HCT116 (cell line): ENCODE results near the gene TMEM175. TPM values are rescaled to one million over a fixed set of nuclear protein-coding genes. Genes with fewer than 3 reads are reported as not detected.

Experiments
- ATAC-seq: fragments of 200-7000 bp; cut with Tn5 transposase; 2 replicates; pipeline ENCODE4 v1.9.1; 2020; ENCODE audit warnings: mild to moderate bottlenecking, moderate library complexity
- BruUV-seq: library from RNA; stranded (reverse); fragments of 400-500 nt; replicated peaks from 2 replicates; lab custom pipeline; 2021; lab: Mats Ljungman, UMichigan
- CTCF ChIA-PET: fragments of 300-600 bp; sonication (Branson Sonifier 250); formaldehyde crosslinking; loops from one replicate; lab custom pipeline; 2021; ENCODE audit warnings: antibody characterized with exemption; lab: Charles Lee
- POLR2A ChIA-PET: fragments of 300-600, 350-600 bp; sonication (Branson Sonifier 250); formaldehyde crosslinking; loops from one replicate; lab custom pipeline; 2021; ENCODE audit warnings: antibody characterized with exemption; lab: Charles Lee
- RAD21 ChIA-PET, 2 experiments: fragments of 300-600 bp; sonication (Branson Sonifier 250); formaldehyde crosslinking; loops; one replicate each; lab custom pipeline; 2023; ENCODE audit warnings: low total read pairs in 2 of 2; ENCODE audit not compliant: uncharacterized antibody in 2 of 2, unreplicated experiment in 2 of 2, low non-redundant PET in 1 of 2; lab: Charles Lee
- DNase-seq: peaks from one replicate; pipeline ENCODE4 v3.0.0-alpha.2; 2010; ENCODE audit warnings: low read depth, low spot score
- H2AFZ ChIP-seq: fragments of 200-600 bp; shearing (Covaris generic), sonication (generic); 2 replicates; pipeline ENCODE4 v1.6.1; 2017; ENCODE audit warnings: low read depth, mixed run types, mixed read lengths, antibody characterized with exemption, low read length; ENCODE audit not compliant: poor library complexity, severe bottlenecking
- H3K27ac ChIP-seq: 2 replicates; pipeline ENCODE4 v1.5.1; 2012; ENCODE audit warnings: low read depth, low read length
- H3K27me3 ChIP-seq: fragments of 200-600 bp; sonication (generic); 2 replicates; pipeline ENCODE4 v1.6.1; 2016; ENCODE audit warnings: mixed run types, low read length, mixed read lengths; ENCODE audit not compliant: insufficient read depth
- H3K36me3 ChIP-seq, 2 experiments: fragments of 200-500 bp in 1 of 2; fragments of 200-600 bp in 1 of 2; sonication (Bioruptor generic) in 1 of 2; sonication (generic) in 1 of 2; 2 replicates each; pipeline versions ENCODE4 v1.5.1 to v1.6.1; 2014 to 2016; ENCODE audit warnings: low read length in 2 of 2, inconsistent platforms in 1 of 2, mixed read lengths in 1 of 2, mixed run types in 1 of 2; ENCODE audit not compliant: insufficient read depth in 2 of 2, control insufficient read depth in 1 of 2
- H3K4me1 ChIP-seq, 2 experiments: fragments of 200-600 bp in 1 of 2; sonication (generic) in 1 of 2; 2 replicates each; pipeline versions ENCODE4 v1.5.1 to v1.6.1; 2012 to 2017; ENCODE audit warnings: low read length in 2 of 2, inconsistent platforms in 1 of 2, mild to moderate bottlenecking in 1 of 2, mixed read lengths in 1 of 2, mixed run types in 1 of 2, moderate library complexity in 1 of 2; ENCODE audit not compliant: insufficient read depth in 2 of 2, control insufficient read depth in 1 of 2
- H3K4me2 ChIP-seq: fragments of 200-600 bp; sonication (generic); 2 replicates; pipeline ENCODE4 v1.6.1; 2017; ENCODE audit warnings: mixed run types, low read length, mixed read lengths
- H3K4me3 ChIP-seq, 2 experiments: fragments of 200-600 bp in 1 of 2; sonication (generic) in 1 of 2; replicated peaks in 1 of 2; 2 replicates each; pipeline ENCODE4 v1.5.1; 2011 to 2016; ENCODE audit warnings: low read length in 2 of 2, control low read depth in 1 of 2, low read depth in 1 of 2, mild to moderate bottlenecking in 1 of 2, mixed read lengths in 1 of 2, mixed run types in 1 of 2
- H3K79me2 ChIP-seq: fragments of 200-600 bp; sonication (generic); 2 replicates; pipeline ENCODE4 v1.6.1; 2017; ENCODE audit warnings: mild to moderate bottlenecking, mixed run types, low read length, moderate library complexity, mixed read lengths; ENCODE audit not compliant: insufficient read depth
- H3K9ac ChIP-seq: fragments of 200-600 bp; sonication (generic); 2 replicates; pipeline ENCODE4 v1.6.1; 2016; ENCODE audit warnings: low read length, mixed read lengths
- H3K9me2 ChIP-seq: fragments of 200-600 bp; sonication (generic), shearing (Covaris generic); 2 replicates; pipeline ENCODE4 v1.6.1; 2017; ENCODE audit warnings: mixed run types, mild to moderate bottlenecking, moderate library complexity; ENCODE audit not compliant: insufficient read depth
- H3K9me3 ChIP-seq, 2 experiments: fragments of 200-500 bp in 1 of 2; fragments of 200-600 bp in 1 of 2; sonication (Bioruptor generic) in 1 of 2; sonication (generic) in 1 of 2; 2 replicates each; pipeline ENCODE4 v1.6.1; 2014 to 2017; ENCODE audit warnings: low read length in 2 of 2, mixed read lengths in 2 of 2, inconsistent platforms in 1 of 2, low read depth in 1 of 2, mild to moderate bottlenecking in 1 of 2, mixed run types in 1 of 2, moderate library complexity in 1 of 2; ENCODE audit not compliant: control insufficient read depth in 1 of 2, insufficient read depth in 1 of 2
- H4K20me1 ChIP-seq: fragments of 200-600 bp; sonication (generic), shearing (Covaris generic); 2 replicates; pipeline ENCODE4 v1.6.1; 2017; ENCODE audit warnings: mixed run types, mild to moderate bottlenecking, moderate library complexity; ENCODE audit not compliant: insufficient read depth
- EGR1 ChIP-seq: IDR thresholded peaks from 2 replicates; pipeline ENCODE4 v1.6.1; 2012; ENCODE audit warnings: low read depth
- SRF ChIP-seq: IDR thresholded peaks from 2 replicates; pipeline ENCODE4 v1.6.1; 2012; ENCODE audit warnings: low read depth
- intact Hi-C: fragments of 100-400 bp; cut with micrococcal nuclease; formaldehyde crosslinking; loops from 2 replicates; pipeline ENCODE4 v1.10.0; 2022
- total RNA-seq: library from RNA; stranded (reverse); gene quantifications from one replicate; pipeline ENCODE4 v1.2.1, GENCODE V29; 2021; ENCODE audit not compliant: unreplicated experiment

The TMEM175 gene
- total RNA-seq, 1 experiment from 2014 or later, result 17.5 TPM

GRCh38 chr4:945274-946102 is 13.2 kb downstream of the TMEM175 start:
- Histone ChIP-seq H3K9me3 (no peaks in the 10 kb centered on the region), H3K4me2 (no peak overlapping the region), H3K4me1 (no peaks in the 10 kb centered on the region), H2AFZ (no peak overlapping the region), H3K9ac (no peak overlapping the region), H3K9me2 (no peaks in the 10 kb centered on the region), H4K20me1 (no peaks in the 10 kb centered on the region), H3K79me2 (no peaks in the 10 kb centered on the region), H3K4me3 (no peak overlapping the region), H3K27me3 (no peaks in the 10 kb centered on the region), H3K36me3 (no peaks in the 10 kb centered on the region), H3K27ac (no peak overlapping the region)
- no peak for DNase-seq
- ChIA-PET RAD21 (no interaction called here), POLR2A (no interaction called here), CTCF (no interaction called here)
- intact Hi-C loops, result no loop called here
- BruUV-seq, result no TSS peak
- ATAC-seq, result no peak
- no peak for TF ChIP-seq EGR1

GRCh38 chr4:946103-946450 is 13.8 kb downstream of the TMEM175 start:
- CTCF ChIA-PET, result no interaction called here
- ATAC-seq, result no peak
- BruUV-seq, result no TSS peak
- POLR2A ChIA-PET, result no interaction called here
- H3K9me2 ChIP-seq, result no peaks in the 10 kb centered on the region
- no peaks in the 10 kb centered on the region for H3K36me3 ChIP-seq
- RAD21 ChIA-PET, result no interaction called here
- H3K27ac ChIP-seq, result no peak overlapping the region
- no peaks in the 10 kb centered on the region for H4K20me1 ChIP-seq
- no peaks in the 10 kb centered on the region for H3K79me2 ChIP-seq
- no peak overlapping the region for H2AFZ ChIP-seq
- no peak overlapping the region for H3K9ac ChIP-seq
- no peak overlapping the region for H3K4me3 ChIP-seq
- H3K9me3 ChIP-seq, result no peaks in the 10 kb centered on the region
- H3K4me1 ChIP-seq, result no peaks in the 10 kb centered on the region
- H3K4me2 ChIP-seq, result no peak overlapping the region
- DNase-seq, result no peak
- no peak for TF ChIP-seq SRF
- TF ChIP-seq, all 23 proteins: peak for 0
- intact Hi-C loops, result no loop called here
- no peaks in the 10 kb centered on the region for H3K27me3 ChIP-seq
